OCI-LY3 (cell line): Measurements from ENCODE around the gene TRMU.

ENCODE experiments used
- H2AFZ ChIP-seq: fragments of 200-600, 300-600 bp; shearing (Covaris generic); 2 replicates; pipeline ENCODE4 v1.6.0; 2014; ENCODE audit warnings: antibody characterized with exemption, low read depth, low read length
- H3K27ac ChIP-seq: fragments of 200-600, 300-600 bp; sonication (generic); 2 replicates; pipeline ENCODE4 v1.5.1; 2014; ENCODE audit warnings: mild to moderate bottlenecking, low read length, moderate library complexity, mixed read lengths
- H3K27me3 ChIP-seq: fragments of 200-600, 300-600 bp; sonication (generic); 2 replicates; pipeline ENCODE4 v1.6.1; 2014; ENCODE audit warnings: low read depth, low read length, mixed read lengths
- H3K36me3 ChIP-seq: fragments of 200-600, 300-600 bp; sonication (generic); replicated peaks from 2 replicates; pipeline ENCODE3; 2014; ENCODE audit warnings: low read depth, low read length, mixed read lengths
- H3K4me1 ChIP-seq: fragments of 300-600, 200-600 bp; sonication (generic); 2 replicates; pipeline ENCODE4 v1.6.1; 2014; ENCODE audit warnings: low read length, mixed read lengths
- H3K4me2 ChIP-seq: fragments of 200-600, 300-600 bp; sonication (generic); 2 replicates; pipeline ENCODE4 v1.6.1; 2014; ENCODE audit warnings: low read length, mixed read lengths
- H3K4me3 ChIP-seq: fragments of 300-600, 200-600 bp; sonication (generic); 2 replicates; pipeline ENCODE4 v1.5.1; 2014; ENCODE audit warnings: antibody characterized with exemption, mild to moderate bottlenecking, low read length, moderate library complexity
- H3K79me2 ChIP-seq: fragments of 300-600, 200-600 bp; shearing (Covaris generic); 2 replicates; pipeline ENCODE4 v1.6.1; 2014; ENCODE audit warnings: mild to moderate bottlenecking, low read length, mixed read lengths
- H3K9ac ChIP-seq: fragments of 300-600, 200-600 bp; shearing (Covaris generic); 2 replicates; pipeline ENCODE4 v1.6.0; 2014; ENCODE audit warnings: mild to moderate bottlenecking, low read length, moderate library complexity
- H3K9me3 ChIP-seq: fragments of 200-600, 300-600 bp; shearing (Covaris generic); 2 replicates; pipeline ENCODE4 v1.6.1; 2014; ENCODE audit warnings: low read length, mixed read lengths; ENCODE audit not compliant: insufficient read depth
- H4K20me1 ChIP-seq: fragments of 200-600, 300-600 bp; sonication (generic); 2 replicates; pipeline ENCODE4 v1.6.1; 2016; ENCODE audit warnings: low read length, mixed read lengths; ENCODE audit not compliant: insufficient read depth
- EZH2phosphoT487 ChIP-seq: fragments of 200-600 bp; shearing (Covaris generic); IDR thresholded peaks from 2 replicates; pipeline ENCODE4 v1.6.1; 2018; ENCODE audit warnings: antibody characterized with exemption, mixed run types, low read depth
- TF ChIP-seq, protein P1 (sequence below): fragments of 200-600, 300-600 bp; sonication (generic); IDR thresholded peaks from 2 replicates; pipeline ENCODE4 v1.5.1; 2014; ENCODE audit warnings: antibody characterized with exemption, low read length, low read depth

The TRMU gene

DNA sequence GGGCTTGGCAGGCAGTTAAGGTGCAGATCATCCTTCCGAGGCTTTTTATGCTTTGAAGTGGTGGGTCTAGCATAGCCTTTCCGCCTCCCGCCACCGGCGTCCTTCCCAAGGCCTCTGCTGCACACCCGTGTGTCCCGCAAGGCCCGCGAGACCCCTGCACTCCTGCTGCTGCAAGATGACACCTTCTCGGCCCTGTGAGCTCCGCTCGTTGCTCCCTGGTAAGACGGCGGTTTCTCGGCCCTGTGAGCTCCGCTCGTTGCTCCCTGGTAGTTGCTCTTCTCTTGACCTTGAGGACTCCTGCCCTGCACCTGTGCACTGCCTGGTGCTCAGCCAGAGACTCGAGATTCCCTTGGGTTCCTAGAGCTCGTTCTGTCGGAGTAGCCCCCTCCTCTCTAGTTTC lies 17.9 kb upstream of the TRMU start:
- Histone ChIP-seq H3K27me3 (no peaks in the 10 kb centered on the region), H3K4me3 (no peak overlapping the region), H3K79me2 (peaks cover 34% of the 10 kb centered on the region; the same call in 1 of the 2 replicates), H3K4me1 (peaks cover 5% of the 10 kb centered on the region), H3K9me3 (no peaks in the 10 kb centered on the region), H2AFZ (no peak overlapping the region), H3K9ac (no peak overlapping the region), H3K4me2 (no peak overlapping the region), H4K20me1 (peaks cover 5% of the 10 kb centered on the region; the same call in 1 of the 2 replicates), H3K27ac (no peak overlapping the region), H3K36me3 (peaks cover 70% of the 10 kb centered on the region)
- TF ChIP-seq, protein P1, sequence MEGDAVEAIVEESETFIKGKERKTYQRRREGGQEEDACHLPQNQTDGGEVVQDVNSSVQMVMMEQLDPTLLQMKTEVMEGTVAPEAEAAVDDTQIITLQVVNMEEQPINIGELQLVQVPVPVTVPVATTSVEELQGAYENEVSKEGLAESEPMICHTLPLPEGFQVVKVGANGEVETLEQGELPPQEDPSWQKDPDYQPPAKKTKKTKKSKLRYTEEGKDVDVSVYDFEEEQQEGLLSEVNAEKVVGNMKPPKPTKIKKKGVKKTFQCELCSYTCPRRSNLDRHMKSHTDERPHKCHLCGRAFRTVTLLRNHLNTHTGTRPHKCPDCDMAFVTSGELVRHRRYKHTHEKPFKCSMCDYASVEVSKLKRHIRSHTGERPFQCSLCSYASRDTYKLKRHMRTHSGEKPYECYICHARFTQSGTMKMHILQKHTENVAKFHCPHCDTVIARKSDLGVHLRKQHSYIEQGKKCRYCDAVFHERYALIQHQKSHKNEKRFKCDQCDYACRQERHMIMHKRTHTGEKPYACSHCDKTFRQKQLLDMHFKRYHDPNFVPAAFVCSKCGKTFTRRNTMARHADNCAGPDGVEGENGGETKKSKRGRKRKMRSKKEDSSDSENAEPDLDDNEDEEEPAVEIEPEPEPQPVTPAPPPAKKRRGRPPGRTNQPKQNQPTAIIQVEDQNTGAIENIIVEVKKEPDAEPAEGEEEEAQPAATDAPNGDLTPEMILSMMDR, result no peak
- TF ChIP-seq EZH2phosphoT487, result no peak

DNA sequence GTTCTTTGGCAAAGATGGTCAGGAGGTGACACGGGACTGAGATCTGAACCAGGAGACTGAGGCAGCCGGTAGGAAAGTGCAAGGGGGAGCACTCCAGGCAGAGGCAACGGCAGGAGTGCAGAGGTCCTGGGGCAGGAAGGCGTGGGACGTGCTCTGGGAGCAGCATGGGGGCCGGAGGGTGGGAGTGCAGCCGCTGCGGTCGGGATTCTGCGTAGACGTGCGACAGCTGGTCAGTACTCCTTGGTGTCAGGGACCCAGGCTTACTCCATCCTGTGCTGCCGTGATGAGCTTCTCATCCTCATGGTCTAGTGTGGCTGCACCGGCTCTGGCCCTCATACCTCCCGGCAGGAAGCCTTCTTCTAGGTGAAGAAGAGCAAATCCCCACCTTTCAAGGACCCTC lies 16.9 kb upstream of the TRMU start:
- Histone ChIP-seq H3K4me3 (no peak overlapping the region), H4K20me1 (peaks cover 6% of the 10 kb centered on the region; the same call in 1 of the 2 replicates), H3K4me1 (peaks cover 14% of the 10 kb centered on the region), H2AFZ (no peak overlapping the region), H3K9ac (no peak overlapping the region), H3K4me2 (no peak overlapping the region), H3K79me2 (peaks cover 34% of the 10 kb centered on the region; the same call in 1 of the 2 replicates), H3K9me3 (no peaks in the 10 kb centered on the region), H3K27me3 (no peaks in the 10 kb centered on the region), H3K36me3 (peaks cover 78% of the 10 kb centered on the region), H3K27ac (no peak overlapping the region)
- TF ChIP-seq EZH2phosphoT487, result no peak
- TF ChIP-seq, protein P1, result no peak

DNA sequence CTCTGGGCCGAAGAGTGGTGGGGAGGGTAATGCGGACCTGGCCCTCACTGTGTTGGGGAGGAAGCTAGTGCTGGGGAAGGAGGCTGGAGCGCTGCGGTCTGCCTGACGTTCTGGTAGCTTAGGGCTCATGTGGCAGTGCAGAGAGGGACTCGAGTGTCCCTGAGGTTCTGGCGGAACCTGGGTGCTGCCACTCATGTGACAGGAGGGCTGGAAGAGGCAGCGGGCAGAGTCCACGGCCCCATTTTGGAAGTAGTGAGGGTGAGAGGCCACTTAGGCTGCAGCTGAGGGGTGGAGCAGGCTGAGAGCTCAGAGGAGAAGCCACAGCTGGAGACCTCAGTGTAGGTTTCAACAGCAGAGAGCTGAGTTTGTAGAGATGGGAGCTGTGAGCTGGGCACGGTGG lies 16.2 kb upstream of the TRMU start:
- peaks cover 34% of the 10 kb centered on the region; the same call in 1 of the 2 replicates for H3K79me2 ChIP-seq
- H3K4me2 ChIP-seq, result no peak overlapping the region
- H3K27ac ChIP-seq, result no peak overlapping the region
- H3K27me3 ChIP-seq, result no peaks in the 10 kb centered on the region
- no peaks in the 10 kb centered on the region for H3K9me3 ChIP-seq
- H2AFZ ChIP-seq, result no peak overlapping the region
- H4K20me1 ChIP-seq, result peaks cover 6% of the 10 kb centered on the region; the same call in 1 of the 2 replicates
- H3K4me1 ChIP-seq, result peaks cover 14% of the 10 kb centered on the region
- no peak overlapping the region for H3K9ac ChIP-seq
- H3K36me3 ChIP-seq, result peaks cover 77% of the 10 kb centered on the region
- no peak for TF ChIP-seq EZH2phosphoT487
- TF ChIP-seq, protein P1, result no peak
- H3K4me3 ChIP-seq, result no peak overlapping the region

DNA sequence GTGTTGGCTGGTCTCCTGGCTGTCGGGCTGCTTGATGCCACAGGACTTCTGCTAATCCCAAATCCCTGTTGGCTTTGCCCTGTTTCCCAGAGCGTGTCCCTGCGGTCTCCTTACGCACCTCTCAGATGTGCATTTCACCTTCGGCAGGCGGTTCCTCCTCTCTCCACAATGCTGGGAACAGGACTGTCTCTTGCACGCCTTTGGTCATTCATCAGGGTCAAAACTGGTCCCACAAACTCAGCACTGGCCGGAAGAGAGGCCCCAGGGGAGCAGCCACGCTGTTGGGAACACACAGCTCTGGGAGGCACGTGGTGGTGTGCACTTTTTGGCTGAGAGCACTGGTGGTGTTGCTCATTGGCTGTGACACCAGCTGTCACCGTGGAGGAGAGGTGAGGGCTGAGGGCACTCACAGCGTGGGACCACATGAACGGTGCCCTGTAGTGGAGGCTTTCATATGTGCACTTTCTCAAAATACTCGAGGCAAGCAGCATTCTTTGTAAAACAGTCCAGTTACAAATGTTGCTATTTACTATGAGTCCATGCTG lies 15.3 kb upstream of the TRMU start:
- TF ChIP-seq EZH2phosphoT487, result no peak
- TF ChIP-seq, protein P1, result no peak
- peaks cover 78% of the 10 kb centered on the region for H3K36me3 ChIP-seq
- H3K9me3 ChIP-seq, result no peaks in the 10 kb centered on the region
- H3K9ac ChIP-seq, result no peak overlapping the region
- no peak overlapping the region for H3K4me3 ChIP-seq
- H3K27me3 ChIP-seq, result no peaks in the 10 kb centered on the region
- H4K20me1 ChIP-seq, result peaks cover 6% of the 10 kb centered on the region; the same call in 1 of the 2 replicates
- no peak overlapping the region for H3K4me2 ChIP-seq
- H3K27ac ChIP-seq, result no peak overlapping the region
- H3K4me1 ChIP-seq, result peaks cover 14% of the 10 kb centered on the region
- peaks cover 34% of the 10 kb centered on the region; the same call in 1 of the 2 replicates for H3K79me2 ChIP-seq
- H2AFZ ChIP-seq, result no peak overlapping the region
